IPS DF 6.9 (cell line): ENCODE results near the gene TTLL11.

Source experiments
- DNase-seq: peaks from one replicate; pipeline ENCODE4 v3.0.0-alpha.2; 2013; ENCODE audit warnings: low read depth, low spot score
- H3K27ac ChIP-seq: one replicate; pipeline ENCODE4 v1.5.1; 2013; ENCODE audit warnings: low read length, control low read depth
- H3K27me3 ChIP-seq: 2 replicates; pipeline ENCODE4 v1.6.1; 2013; ENCODE audit warnings: mild to moderate bottlenecking, low read length; ENCODE audit not compliant: control insufficient read depth, insufficient read depth
- H3K36me3 ChIP-seq: 2 replicates; pipeline ENCODE4 v1.6.1; 2013; ENCODE audit warnings: low read length; ENCODE audit not compliant: control insufficient read depth, insufficient read depth
- H3K4me1 ChIP-seq: 2 replicates; pipeline ENCODE4 v1.6.1; 2013; ENCODE audit warnings: low read length; ENCODE audit not compliant: control insufficient read depth, insufficient read depth
- H3K4me3 ChIP-seq: 2 replicates; pipeline ENCODE4 v1.5.1; 2013; ENCODE audit warnings: mild to moderate bottlenecking, low read length
- H3K9me3 ChIP-seq: 2 replicates; pipeline ENCODE4 v1.6.1; 2013; ENCODE audit warnings: low read length, inconsistent platforms; ENCODE audit not compliant: control insufficient read depth, insufficient read depth
- WGBS: extraction: QIAGEN DNeasy Blood & Tissue Kit; methylation state at CpG from one replicate; pipeline ENCODE4 v1.1.7; 2013; ENCODE audit warnings: mixed read lengths, missing lambda C conversion rate; ENCODE audit not compliant: insufficient read length, insufficient coverage; 5-methylcytosine and 5-hydroxymethylcytosine counted together

The TTLL11 gene

GRCh38 chr9:122059955-122060324 is 33.2 kb downstream of the TTLL11 start:
- no peak overlapping the region for H3K27ac ChIP-seq
- H3K27me3 ChIP-seq, result no peaks in the 10 kb centered on the region
- WGBS, result no CpG with 5 or more reads among the region's 1 CpG
- no peak for DNase-seq
- no peaks in the 10 kb centered on the region for H3K9me3 ChIP-seq
- H3K36me3 ChIP-seq, result no peaks in the 10 kb centered on the region
- H3K4me1 ChIP-seq, result no peaks in the 10 kb centered on the region
- H3K4me3 ChIP-seq, result no peak overlapping the region

DNA sequence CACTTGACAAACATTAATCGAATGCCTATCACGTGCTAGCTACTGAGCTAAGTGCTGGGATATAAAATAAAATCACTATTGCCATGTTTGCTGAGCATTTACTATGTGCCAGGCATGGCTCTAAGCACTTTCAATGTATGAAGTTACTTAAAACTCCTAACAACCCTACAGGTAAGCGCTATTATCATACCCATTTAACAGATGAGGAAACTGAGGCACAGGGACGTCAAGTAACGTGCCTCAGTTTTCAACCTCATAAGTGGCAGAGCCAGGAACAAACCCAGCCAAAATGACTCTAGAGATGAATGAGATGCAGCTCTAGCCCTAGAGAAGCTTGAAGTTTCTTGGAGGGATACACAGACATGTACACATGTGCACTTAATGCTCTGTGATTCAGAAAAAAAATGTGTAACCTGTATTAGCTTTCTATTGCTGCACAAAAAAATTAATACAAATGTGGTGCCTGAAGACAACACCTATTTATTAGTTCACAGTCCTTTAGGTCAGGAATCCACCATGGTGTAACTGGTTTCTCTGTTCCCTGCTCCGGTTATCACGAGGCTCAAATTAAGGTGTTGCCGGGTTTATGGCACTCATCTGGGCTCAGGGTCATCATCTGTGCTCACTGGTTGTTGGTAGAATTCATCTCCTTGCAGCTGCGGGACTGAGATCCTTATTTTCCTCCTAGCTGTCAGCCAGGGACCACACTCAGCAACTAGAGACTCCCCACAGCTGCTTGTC is 33.7 kb downstream of the TTLL11 start:
- no peaks in the 10 kb centered on the region for H3K27me3 ChIP-seq
- WGBS, result no CpG with 5 or more reads among the region's 9 CpGs

GRCh38 chr9:122058709-122059108 is 34.4 kb downstream of the TTLL11 start:
- Histone ChIP-seq H3K36me3 (no peaks in the 10 kb centered on the region), H3K9me3 (no peaks in the 10 kb centered on the region), H3K4me1 (no peaks in the 10 kb centered on the region), H3K4me3 (no peak overlapping the region), H3K27ac (no peak overlapping the region), H3K27me3 (no peaks in the 10 kb centered on the region)
- WGBS, result no CpG with 5 or more reads among the region's 4 CpGs
- DNase-seq, result no peak

More for the DNA sequence above, 33.7 kb downstream of the TTLL11 start:
- no peaks in the 10 kb centered on the region for H3K9me3 ChIP-seq
- H3K36me3 ChIP-seq, result no peaks in the 10 kb centered on the region
- no peak overlapping the region for H3K4me3 ChIP-seq
- DNase-seq, result no peak
- no peak overlapping the region for H3K27ac ChIP-seq
- H3K4me1 ChIP-seq, result no peaks in the 10 kb centered on the region

- no peak for DNase-seq
- WGBS, result no CpG with 5 or more reads among the region's 4 CpGs
- Histone ChIP-seq H3K4me1 (no peaks in the 10 kb centered on the region), H3K27ac (no peak overlapping the region), H3K27me3 (no peaks in the 10 kb centered on the region), H3K9me3 (no peaks in the 10 kb centered on the region), H3K4me3 (no peak overlapping the region), H3K36me3 (no peaks in the 10 kb centered on the region)
Measured at GRCh38 chr9:122058051-122058450, 35.1 kb downstream of the TTLL11 start.

- H3K4me3 ChIP-seq, result no peak overlapping the region
- no CpG with 5 or more reads among the region's 10 CpGs for WGBS
- no peaks in the 10 kb centered on the region for H3K9me3 ChIP-seq
Measured at GRCh38 chr9:122057211-122057610, 35.9 kb downstream of the TTLL11 start.

GRCh38 chr9:122056484-122056883 is 36.6 kb downstream of the TTLL11 start:
- H3K27ac ChIP-seq, result no peak overlapping the region
- H3K27me3 ChIP-seq, result no peaks in the 10 kb centered on the region
- no CpG with 5 or more reads among the region's 3 CpGs for WGBS
- no peak overlapping the region for H3K4me3 ChIP-seq
- H3K36me3 ChIP-seq, result no peaks in the 10 kb centered on the region
- H3K4me1 ChIP-seq, result no peaks in the 10 kb centered on the region
- H3K9me3 ChIP-seq, result no peaks in the 10 kb centered on the region
- DNase-seq, result no peak

More at GRCh38 chr9:122057211-122057610, 35.9 kb downstream of the TTLL11 start:
- no peak for DNase-seq
- Histone ChIP-seq H3K4me1 (no peaks in the 10 kb centered on the region), H3K36me3 (no peaks in the 10 kb centered on the region), H3K27ac (no peak overlapping the region), H3K27me3 (no peaks in the 10 kb centered on the region)

GRCh38 chr9:122055701-122056100 is 37.4 kb downstream of the TTLL11 start:
- WGBS, result no CpG with 5 or more reads among the region's 6 CpGs
- Histone ChIP-seq H3K36me3 (no peaks in the 10 kb centered on the region), H3K4me3 (no peak overlapping the region), H3K4me1 (no peaks in the 10 kb centered on the region), H3K27me3 (no peaks in the 10 kb centered on the region; the same call in 1 of the 2 replicates), H3K9me3 (no peaks in the 10 kb centered on the region), H3K27ac (no peak overlapping the region)
- no peak for DNase-seq

DNA sequence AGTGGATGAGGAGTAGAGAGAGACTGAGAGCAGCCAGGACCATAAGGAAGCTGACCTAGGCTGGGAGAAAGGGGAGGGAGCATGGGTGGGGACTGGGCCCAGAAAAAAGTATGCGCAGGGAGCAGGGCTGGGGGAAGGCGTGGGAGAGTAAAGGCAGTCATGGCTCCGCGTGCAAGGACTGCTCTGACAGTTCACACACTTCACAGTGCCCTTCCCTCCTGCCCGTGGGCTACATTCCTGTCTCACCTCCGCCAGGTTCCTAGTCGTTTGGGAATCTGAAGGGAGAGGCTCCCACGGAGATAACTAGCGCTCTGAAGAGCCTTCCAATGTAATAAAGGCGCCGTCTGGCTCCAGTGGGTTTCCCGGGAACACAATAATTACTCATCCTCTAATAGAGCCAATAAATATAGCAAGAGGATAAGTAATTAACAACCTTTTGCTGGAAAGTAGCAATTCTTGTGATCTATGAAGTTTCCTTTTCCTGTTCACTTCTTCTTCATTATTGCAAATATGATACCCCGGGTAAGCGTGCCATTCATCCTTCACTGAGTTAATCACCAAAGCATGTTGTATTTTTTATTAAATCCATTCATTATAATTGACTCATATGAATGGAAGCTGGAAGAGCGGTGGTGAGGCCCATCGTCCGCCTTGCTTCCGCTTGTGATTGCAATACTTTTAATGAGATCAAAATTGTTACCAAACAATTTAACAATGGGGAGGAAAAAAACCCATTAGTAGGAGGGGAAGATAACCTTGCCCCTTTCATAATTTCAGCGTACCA is 39.3 kb downstream of the TTLL11 start:
- Histone ChIP-seq H3K36me3 (no peaks in the 10 kb centered on the region), H3K27ac (no peak overlapping the region), H3K4me3 (no peak overlapping the region), H3K9me3 (no peaks in the 10 kb centered on the region), H3K27me3 (no peaks in the 10 kb centered on the region; the same call in 1 of the 2 replicates), H3K4me1 (no peaks in the 10 kb centered on the region)
- no CpG with 5 or more reads among the region's 19 CpGs for WGBS
- no peak for DNase-seq

- H3K36me3 ChIP-seq, result no peaks in the 10 kb centered on the region
- WGBS, result no CpG with 5 or more reads among the region's 10 CpGs
- no peak overlapping the region for H3K4me3 ChIP-seq
- no peaks in the 10 kb centered on the region for H3K4me1 ChIP-seq
- H3K27ac ChIP-seq, result no peak overlapping the region
- no peaks in the 10 kb centered on the region for H3K9me3 ChIP-seq
- no peak for DNase-seq
- H3K27me3 ChIP-seq, result no peaks in the 10 kb centered on the region; the same call in 1 of the 2 replicates
Measured at GRCh38 chr9:122053064-122053463, 40.0 kb downstream of the TTLL11 start.

DNA sequence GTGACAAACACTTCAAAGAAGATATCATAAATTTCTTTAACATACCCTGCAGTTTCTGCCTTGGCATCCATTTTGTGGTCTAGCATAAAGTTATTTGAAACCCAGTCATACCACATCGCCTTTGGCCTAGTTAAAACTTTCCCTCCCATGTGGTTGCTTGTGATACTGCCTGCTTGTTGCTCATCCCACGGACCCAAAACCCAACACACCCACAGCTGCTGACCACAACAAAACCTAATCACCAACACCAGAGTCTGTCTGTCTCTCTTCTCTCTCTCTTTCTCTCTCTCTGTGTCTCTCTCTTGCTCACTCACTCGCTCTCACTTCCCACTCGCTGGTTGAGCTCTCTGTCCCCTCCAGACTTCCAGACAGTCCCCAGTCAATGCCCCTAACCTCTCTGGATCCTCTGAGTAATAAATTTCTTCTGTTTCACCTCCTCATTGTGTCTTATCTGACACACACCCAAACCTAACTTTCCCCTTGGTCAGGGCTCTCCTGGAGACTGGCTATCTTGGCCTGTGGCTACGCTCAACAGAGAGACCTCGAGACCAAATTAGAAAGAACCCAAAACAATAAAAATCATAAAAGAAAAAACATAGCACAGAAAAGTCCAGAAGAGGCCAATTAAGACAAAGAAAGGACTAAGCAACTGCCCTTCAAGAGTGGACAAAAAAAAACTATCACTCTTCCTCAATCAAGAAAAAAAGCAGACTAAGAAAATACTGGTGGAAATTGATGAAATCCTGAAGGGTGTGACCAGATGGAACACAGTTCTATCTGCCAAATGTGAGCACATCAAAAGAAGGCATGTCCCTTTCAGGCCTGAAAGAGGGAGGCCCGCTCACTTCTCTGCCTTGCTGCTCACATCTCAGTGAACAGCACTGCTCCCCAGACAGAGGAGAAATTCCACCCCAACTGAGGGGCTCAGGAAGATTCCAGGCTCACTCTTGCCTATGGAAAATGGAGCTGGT is 41.5 kb downstream of the TTLL11 start:
- H3K4me3 ChIP-seq, result no peak overlapping the region
- no peaks in the 10 kb centered on the region for H3K4me1 ChIP-seq
- H3K27me3 ChIP-seq, result no peaks in the 10 kb centered on the region; the same call in 1 of the 2 replicates
- DNase-seq, result no peak
- no peaks in the 10 kb centered on the region for H3K9me3 ChIP-seq
- H3K27ac ChIP-seq, result no peak overlapping the region
- no CpG with 5 or more reads among the region's 7 CpGs for WGBS
- H3K36me3 ChIP-seq, result no peaks in the 10 kb centered on the region
